HG02943 (cell line): ENCODE data around the gene NEURL2.

Experiments
- ATAC-seq: cut with Tn5 transposase; IDR thresholded peaks from one replicate; pipeline ENCODE4 v1.9.1; 2021; ENCODE audit warnings: mild to moderate bottlenecking, low read depth, moderate library complexity; ENCODE audit not compliant: unreplicated experiment

NEURL2 gene

GRCh38 chr20:45848969-45849582 is 41.9 kb downstream of the NEURL2 start:
- no peak for ATAC-seq

- ATAC-seq, result no peak
These were observed 42.6 kb downstream of the NEURL2 start for GRCh38 chr20:45848421-45848820.

GRCh38 chr20:45845452-45845851 is 45.6 kb downstream of the NEURL2 start:
- ATAC-seq, result no peak

GRCh38 chr20:45843506-45843905 is 47.5 kb downstream of the NEURL2 start:
- no peak for ATAC-seq

GRCh38 chr20:45842169-45842812 is 48.7 kb downstream of the NEURL2 start:
- no peak for ATAC-seq

- ATAC-seq, result no peak
These were observed 49.4 kb downstream of the NEURL2 start for GRCh38 chr20:45841407-45842129.

GRCh38 chr20:45840700-45841198 is 50.3 kb downstream of the NEURL2 start:
- ATAC-seq, result no peak
